Natural killer cell (primary cell): ENCODE measurements around the gene MGP. TPM values are rescaled to one million over a fixed set of nuclear protein-coding genes. Genes with fewer than 3 reads are reported as not detected.

Source experiments
- ATAC-seq, 3 donors: fragments of 150-1000 bp in 2 of 3; fragments of 200-7000 bp in 1 of 3; cut with Tn5 transposase; 1 replicate in 1 of 3; 2 replicates in 2 of 3; pipeline ENCODE4 v1.10.0; 2021; ENCODE audit warnings: mild to moderate bottlenecking in 2 of 3, moderate library complexity in 2 of 3
- DNase-seq, 2 donors: peaks; one replicate each; pipeline versions ENCODE4 v3.0.0 to v3.0.0-alpha.2; 2013 to 2021; ENCODE audit warnings: mixed read lengths in 1 of 2
- H3K27ac ChIP-seq: one replicate; pipeline ENCODE4 v1.5.1; 2013; ENCODE audit warnings: mild to moderate bottlenecking, low read length
- H3K27me3 ChIP-seq: one replicate; pipeline ENCODE4 v1.6.1; 2013; ENCODE audit warnings: low read length; ENCODE audit not compliant: control insufficient read depth, insufficient read depth
- H3K36me3 ChIP-seq: one replicate; pipeline ENCODE4 v1.6.1; 2013; ENCODE audit warnings: low read length; ENCODE audit not compliant: control insufficient read depth, insufficient read depth
- H3K4me1 ChIP-seq: one replicate; pipeline ENCODE4 v1.6.1; 2013; ENCODE audit warnings: low read length; ENCODE audit not compliant: control insufficient read depth, insufficient read depth
- H3K4me3 ChIP-seq: one replicate; pipeline ENCODE4 v1.5.1; 2013; ENCODE audit warnings: low read length
- H3K9me3 ChIP-seq: one replicate; pipeline ENCODE4 v1.6.1; 2013; ENCODE audit warnings: low read length; ENCODE audit not compliant: control insufficient read depth, insufficient read depth
- H3K27ac Mint-ChIP-seq, 2 donors: one replicate each; pipeline ENCODE4 v1.8.0; 2022; ENCODE audit warnings: mild to moderate bottlenecking in 2 of 2, mixed read lengths in 2 of 2, moderate library complexity in 1 of 2
- H3K27me3 Mint-ChIP-seq, 2 donors: one replicate each; pipeline ENCODE4 v1.8.0; 2022; ENCODE audit warnings: low read depth in 2 of 2, mixed read lengths in 2 of 2
- H3K36me3 Mint-ChIP-seq: one replicate; pipeline ENCODE4 v1.8.0; 2022; ENCODE audit warnings: mixed read lengths
- H3K4me1 Mint-ChIP-seq, 2 donors: one replicate each; pipeline ENCODE4 v1.8.0; 2022; ENCODE audit warnings: mixed read lengths in 2 of 2
- H3K4me3 Mint-ChIP-seq: one replicate; pipeline ENCODE4 v1.8.0; 2022; ENCODE audit warnings: mild to moderate bottlenecking, moderate library complexity, mixed read lengths
- H3K9me3 Mint-ChIP-seq, 2 donors: one replicate each; pipeline ENCODE4 v1.8.0; 2022; ENCODE audit warnings: mixed read lengths in 2 of 2
- CTCF ChIP-seq: fragments of 200-600 bp; IDR thresholded peaks from one replicate; pipeline ENCODE4 v1.8.0; 2022; ENCODE audit warnings: antibody characterized with exemption
- WGBS: methylation state at CpG from one replicate; pipeline ENCODE4 v1.1.7; 2013; ENCODE audit warnings: missing lambda C conversion rate; ENCODE audit not compliant: insufficient coverage; 5-methylcytosine and 5-hydroxymethylcytosine counted together
- intact Hi-C: fragments of 100-400 bp; cut with micrococcal nuclease; formaldehyde crosslinking; loops from one replicate; pipeline ENCODE4 v1.14.2; 2022
- total RNA-seq, 4 donors: library from RNA; stranded (reverse); fragments of 120-200 nt in 1 of 4; gene quantifications; one replicate each; pipeline versions ENCODE4 v1.2.3 to v1.2.4, GENCODE V29; 2013 to 2022

Gene MGP
- total RNA-seq, 3 donors from 2014 or later (not counting 1 experiment from before 2014, with no cell fraction given) = 0.89 to 1.1 TPM; not detected in 1

GRCh38 chr12:14903386-14904098 is 17.9 kb upstream of the MGP start:
- Histone ChIP-seq H3K27ac (no peak overlapping the region), H3K4me1 (no peaks in the 10 kb centered on the region), H3K36me3 (no peaks in the 10 kb centered on the region), H3K4me3 (no peak overlapping the region), H3K9me3 (no peaks in the 10 kb centered on the region), H3K27me3 (no peaks in the 10 kb centered on the region)
- no peak overlapping the region for H3K4me3 Mint-ChIP-seq
- H3K9me3 Mint-ChIP-seq = no peaks in the 10 kb centered on the region
- ATAC-seq = no peak
- peaks cover 6% of the 10 kb centered on the region for H3K36me3 Mint-ChIP-seq
- WGBS = 93% methylated on average over 4 of the region's 5 CpGs
- no peak for TF ChIP-seq CTCF
- intact Hi-C loops = no loop called here
- H3K4me1 Mint-ChIP-seq = peaks cover 10 to 20% of the 10 kb centered on the region in 2 donors
- H3K27ac Mint-ChIP-seq = no peak overlapping the region
- DNase-seq = no peak
- no peaks in the 10 kb centered on the region for H3K27me3 Mint-ChIP-seq

GRCh38 chr12:14902465-14902864 is 16.8 kb upstream of the MGP start:
- Histone ChIP-seq H3K4me1 (no peaks in the 10 kb centered on the region), H3K27me3 (no peaks in the 10 kb centered on the region), H3K9me3 (no peaks in the 10 kb centered on the region), H3K4me3 (no peak overlapping the region), H3K36me3 (no peaks in the 10 kb centered on the region), H3K27ac (no peak overlapping the region)
- no peak for TF ChIP-seq CTCF
- no peak overlapping the region for H3K4me3 Mint-ChIP-seq
- no peaks in the 10 kb centered on the region for H3K9me3 Mint-ChIP-seq
- peaks cover under 1 to 10% of the 10 kb centered on the region in 2 donors for H3K4me1 Mint-ChIP-seq
- intact Hi-C loops = no loop called here
- DNase-seq (no peak), ATAC-seq (no peak)
- WGBS = 63% methylated on average over 2 of the region's 2 CpGs
- no peaks in the 10 kb centered on the region for H3K27me3 Mint-ChIP-seq
- no peak overlapping the region for H3K27ac Mint-ChIP-seq
- peaks cover 2% of the 10 kb centered on the region for H3K36me3 Mint-ChIP-seq

- no peaks in the 10 kb centered on the region for H3K9me3 ChIP-seq
- Mint-ChIP-seq H3K4me1 (peaks cover 0 to 9% of the 10 kb centered on the region in 2 donors), H3K9me3 (no peaks in the 10 kb centered on the region), H3K27ac (no peak overlapping the region), H3K4me3 (no peak overlapping the region), H3K36me3 (no peaks in the 10 kb centered on the region), H3K27me3 (no peaks in the 10 kb centered on the region)
- no peaks in the 10 kb centered on the region for H3K27me3 ChIP-seq
- H3K27ac ChIP-seq = no peak overlapping the region
- no peaks in the 10 kb centered on the region for H3K4me1 ChIP-seq
- peak in 1 of 2 donors; percentile 12 for DNase-seq
- intact Hi-C loops = no loop called here
- H3K4me3 ChIP-seq = no peak overlapping the region
- TF ChIP-seq CTCF = no peak
- no peaks in the 10 kb centered on the region for H3K36me3 ChIP-seq
- no peak for ATAC-seq
- WGBS = no CpG with 5 or more reads among the region's 1 CpG
Observed at GRCh38 chr12:14901228-14901562, 15.5 kb upstream of the MGP start.
